Panc1 (cell line): ENCODE measurements around the gene SLC2A11. TPM values are rescaled to one million over a fixed set of nuclear protein-coding genes. Genes with fewer than 3 reads are reported as not detected.

Experiments
- ATAC-seq: fragments of 200-7000 bp; cut with Tn5 transposase; 2 replicates; pipeline ENCODE4 v1.9.1; 2020; ENCODE audit warnings: mild to moderate bottlenecking, moderate library complexity
- BruUV-seq: library from RNA; stranded (reverse); fragments of 400-500 nt; replicated peaks from 2 replicates; lab custom pipeline; 2021; lab: Mats Ljungman, UMichigan
- CTCF ChIA-PET: fragments of 300-600 bp; sonication (Branson Sonifier 250); formaldehyde crosslinking; loops from one replicate; lab custom pipeline; 2022; ENCODE audit warnings: antibody characterized with exemption; lab: Charles Lee
- POLR2A ChIA-PET: fragments of 300-600 bp; sonication (Branson Sonifier 250); formaldehyde crosslinking; loops from one replicate; lab custom pipeline; 2022; ENCODE audit warnings: antibody characterized with exemption; lab: Charles Lee
- DNase-seq: peaks from one replicate; pipeline ENCODE4 v3.0.0-alpha.2; 2010; ENCODE audit warnings: low read depth, low spot score
- H3K27ac ChIP-seq: 2 replicates; pipeline ENCODE4 v1.5.1; 2011; ENCODE audit warnings: mild to moderate bottlenecking, low read length, inconsistent platforms
- H3K27me3 ChIP-seq: fragments of 200-500 bp; sonication (Bioruptor generic); 2 replicates; pipeline ENCODE4 v1.6.0; 2014; ENCODE audit warnings: low read length, inconsistent platforms; ENCODE audit not compliant: control insufficient read depth, insufficient read depth
- H3K36me3 ChIP-seq: fragments of 200-500 bp; sonication (Bioruptor generic); 2 replicates; pipeline ENCODE4 v1.5.1; 2014; ENCODE audit warnings: inconsistent platforms, mild to moderate bottlenecking, low read length, moderate library complexity; ENCODE audit not compliant: control insufficient read depth, insufficient read depth
- H3K4me1 ChIP-seq: 2 replicates; pipeline ENCODE4 v1.5.1; 2011; ENCODE audit warnings: inconsistent platforms, mild to moderate bottlenecking, low read length, moderate library complexity; ENCODE audit not compliant: control insufficient read depth, insufficient read depth
- H3K4me3 ChIP-seq, 2 experiments: 2 replicates each; pipeline ENCODE4 v1.5.1; 2011 to 2012; ENCODE audit warnings: low read depth in 2 of 2, low read length in 2 of 2, mild to moderate bottlenecking in 2 of 2, inconsistent platforms in 1 of 2, moderate library complexity in 1 of 2
- H3K9me3 ChIP-seq: fragments of 200-500 bp; sonication (Bioruptor generic); 2 replicates; pipeline ENCODE4 v1.5.1; 2014; ENCODE audit warnings: low read depth, mild to moderate bottlenecking, inconsistent platforms, low read length, moderate library complexity; ENCODE audit not compliant: control insufficient read depth, insufficient read depth
- POLR2AphosphoS5 ChIP-seq: IDR thresholded peaks from 2 replicates; pipeline ENCODE4 v1.6.1; 2012; ENCODE audit warnings: mild to moderate bottlenecking, low read depth, low read length, moderate library complexity
- SIN3A ChIP-seq: IDR thresholded peaks from 2 replicates; pipeline ENCODE4 v1.6.1; 2012; ENCODE audit warnings: low read depth, mild to moderate bottlenecking, low read length, moderate library complexity, borderline replicate concordance; ENCODE audit not compliant: insufficient read depth
- TCF7L2 ChIP-seq: IDR thresholded peaks from 2 replicates; pipeline ENCODE4 v1.6.1; 2011; ENCODE audit warnings: mild to moderate bottlenecking, low read depth, low read length, inconsistent platforms
- in situ Hi-C: cut with HindIII; loops from 2 replicates; pipeline ENCODE4 v1.10.0; 2016; ENCODE audit warnings: low sequenced_read_pairs, low pct_unique_long_range_greater_than_20kb
- intact Hi-C: fragments of 100-400 bp; cut with micrococcal nuclease; formaldehyde crosslinking; loops from one replicate; pipeline ENCODE4 v1.10.0; 2022; ENCODE audit not compliant: unreplicated experiment
- total RNA-seq: library from RNA; stranded (reverse); gene quantifications from one replicate; pipeline ENCODE4 v1.2.1, GENCODE V29; 2021; ENCODE audit not compliant: unreplicated experiment
- TF ChIP-seq, protein P1 (sequence below), 2 experiments: IDR thresholded peaks; 2 replicates each; pipeline ENCODE4 v1.6.1; 2011 to 2012; ENCODE audit warnings: low read depth in 2 of 2, control low read depth in 1 of 2, low read length in 1 of 2, mild to moderate bottlenecking in 1 of 2, moderate library complexity in 1 of 2; ENCODE audit not compliant: insufficient read depth in 1 of 2
- TF ChIP-seq, protein P2 (sequence below): fragments of 450-650 bp; IDR thresholded peaks from 2 replicates; pipeline ENCODE4 v1.5.1; 2017; ENCODE audit warnings: mild to moderate bottlenecking

Gene SLC2A11
- total RNA-seq, 1 experiment from 2014 or later, result 33.8 TPM

GRCh38 chr22:23847310-23847920, 10.3 kb upstream of the SLC2A11 start:
- Histone ChIP-seq H3K27ac (no peak overlapping the region), H3K4me3 (no peak overlapping the region), H3K9me3 (no peaks in the 10 kb centered on the region), H3K36me3 (no peaks in the 10 kb centered on the region), H3K27me3 (no peaks in the 10 kb centered on the region), H3K4me1 (no peaks in the 10 kb centered on the region; the same call in none of the 2 replicates)
- ATAC-seq (no peak), DNase-seq (no peak)
- POLR2A ChIA-PET, result no interaction called here
- no peak for TF ChIP-seq TCF7L2
- no peak for TF ChIP-seq SIN3A
- TF ChIP-seq, protein P1, sequence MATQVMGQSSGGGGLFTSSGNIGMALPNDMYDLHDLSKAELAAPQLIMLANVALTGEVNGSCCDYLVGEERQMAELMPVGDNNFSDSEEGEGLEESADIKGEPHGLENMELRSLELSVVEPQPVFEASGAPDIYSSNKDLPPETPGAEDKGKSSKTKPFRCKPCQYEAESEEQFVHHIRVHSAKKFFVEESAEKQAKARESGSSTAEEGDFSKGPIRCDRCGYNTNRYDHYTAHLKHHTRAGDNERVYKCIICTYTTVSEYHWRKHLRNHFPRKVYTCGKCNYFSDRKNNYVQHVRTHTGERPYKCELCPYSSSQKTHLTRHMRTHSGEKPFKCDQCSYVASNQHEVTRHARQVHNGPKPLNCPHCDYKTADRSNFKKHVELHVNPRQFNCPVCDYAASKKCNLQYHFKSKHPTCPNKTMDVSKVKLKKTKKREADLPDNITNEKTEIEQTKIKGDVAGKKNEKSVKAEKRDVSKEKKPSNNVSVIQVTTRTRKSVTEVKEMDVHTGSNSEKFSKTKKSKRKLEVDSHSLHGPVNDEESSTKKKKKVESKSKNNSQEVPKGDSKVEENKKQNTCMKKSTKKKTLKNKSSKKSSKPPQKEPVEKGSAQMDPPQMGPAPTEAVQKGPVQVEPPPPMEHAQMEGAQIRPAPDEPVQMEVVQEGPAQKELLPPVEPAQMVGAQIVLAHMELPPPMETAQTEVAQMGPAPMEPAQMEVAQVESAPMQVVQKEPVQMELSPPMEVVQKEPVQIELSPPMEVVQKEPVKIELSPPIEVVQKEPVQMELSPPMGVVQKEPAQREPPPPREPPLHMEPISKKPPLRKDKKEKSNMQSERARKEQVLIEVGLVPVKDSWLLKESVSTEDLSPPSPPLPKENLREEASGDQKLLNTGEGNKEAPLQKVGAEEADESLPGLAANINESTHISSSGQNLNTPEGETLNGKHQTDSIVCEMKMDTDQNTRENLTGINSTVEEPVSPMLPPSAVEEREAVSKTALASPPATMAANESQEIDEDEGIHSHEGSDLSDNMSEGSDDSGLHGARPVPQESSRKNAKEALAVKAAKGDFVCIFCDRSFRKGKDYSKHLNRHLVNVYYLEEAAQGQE (IDR thresholded peaks at IDR 0.05; ENCODE audit: insufficient read depth in 1 of 2, low read depth in 2 of 2, low read length in 1 of 2), result no peak
- TF ChIP-seq, protein P2, sequence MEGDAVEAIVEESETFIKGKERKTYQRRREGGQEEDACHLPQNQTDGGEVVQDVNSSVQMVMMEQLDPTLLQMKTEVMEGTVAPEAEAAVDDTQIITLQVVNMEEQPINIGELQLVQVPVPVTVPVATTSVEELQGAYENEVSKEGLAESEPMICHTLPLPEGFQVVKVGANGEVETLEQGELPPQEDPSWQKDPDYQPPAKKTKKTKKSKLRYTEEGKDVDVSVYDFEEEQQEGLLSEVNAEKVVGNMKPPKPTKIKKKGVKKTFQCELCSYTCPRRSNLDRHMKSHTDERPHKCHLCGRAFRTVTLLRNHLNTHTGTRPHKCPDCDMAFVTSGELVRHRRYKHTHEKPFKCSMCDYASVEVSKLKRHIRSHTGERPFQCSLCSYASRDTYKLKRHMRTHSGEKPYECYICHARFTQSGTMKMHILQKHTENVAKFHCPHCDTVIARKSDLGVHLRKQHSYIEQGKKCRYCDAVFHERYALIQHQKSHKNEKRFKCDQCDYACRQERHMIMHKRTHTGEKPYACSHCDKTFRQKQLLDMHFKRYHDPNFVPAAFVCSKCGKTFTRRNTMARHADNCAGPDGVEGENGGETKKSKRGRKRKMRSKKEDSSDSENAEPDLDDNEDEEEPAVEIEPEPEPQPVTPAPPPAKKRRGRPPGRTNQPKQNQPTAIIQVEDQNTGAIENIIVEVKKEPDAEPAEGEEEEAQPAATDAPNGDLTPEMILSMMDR, result no peak
- TF ChIP-seq POLR2AphosphoS5, result no peak
- intact Hi-C loops (loop anchor here (10.0 kb wide), 2 partner anchors 73 to 223 kb away; partner anchors contain the start of gene MMP11), in situ Hi-C loops (no loop called here)
- CTCF ChIA-PET, result interaction anchor here (0.8 kb wide), 1 partner anchor 78 kb away, joined by 3 read pairs; no protein-coding TSS in a partner anchor
- no TSS peak for BruUV-seq

DNA sequence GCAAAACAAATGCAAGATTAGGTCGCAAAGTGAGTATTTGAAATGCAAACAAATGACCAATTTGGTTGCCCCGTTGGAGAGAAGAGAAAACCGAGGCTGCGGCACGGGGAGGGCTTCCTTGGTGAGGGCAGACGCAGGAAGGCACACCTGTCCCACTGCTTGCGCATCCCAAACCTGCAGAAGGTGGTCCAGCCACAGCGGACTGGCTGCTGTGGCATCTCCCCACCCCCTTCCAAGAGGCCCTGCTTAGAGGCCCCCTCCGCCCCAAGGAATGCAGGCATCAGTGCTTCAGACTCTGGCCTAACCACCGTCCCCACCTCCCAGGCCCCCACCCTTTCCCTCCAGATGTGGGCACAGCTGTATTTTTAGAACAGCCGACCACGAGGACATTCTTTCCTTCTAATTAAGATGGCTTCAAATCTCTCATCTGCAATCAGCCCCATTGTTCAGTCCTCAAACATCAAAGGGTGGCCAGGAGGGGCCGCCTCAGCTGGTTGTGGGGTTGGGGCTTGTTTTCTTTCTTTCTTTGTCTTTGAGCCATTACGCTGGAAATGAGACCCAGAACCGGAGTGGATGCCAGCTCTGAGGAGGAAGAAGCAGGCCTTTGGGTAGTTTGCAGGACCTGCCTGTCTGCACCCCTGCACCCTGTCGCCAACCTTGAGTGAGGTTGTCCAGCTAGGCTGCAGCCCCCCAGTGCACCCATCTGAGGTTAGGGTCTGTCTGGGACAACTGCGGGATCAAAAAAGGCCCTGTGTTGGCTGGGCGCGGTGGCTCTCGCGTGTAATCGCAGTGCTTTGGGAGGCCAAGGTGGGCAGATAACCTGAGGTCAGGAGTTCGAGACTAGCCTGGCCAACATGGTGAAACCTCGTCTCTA, 9.4 kb upstream of the SLC2A11 start:
- no TSS peak for BruUV-seq
- DNase-seq (no peak), ATAC-seq (no peak)
- ChIA-PET CTCF (interaction anchor here (0.8 kb wide), 1 partner anchor 79 kb away, joined by 3 read pairs; no protein-coding TSS in a partner anchor), POLR2A (no interaction called here)
- H3K4me1 ChIP-seq, result no peaks in the 10 kb centered on the region; the same call in none of the 2 replicates
- H3K36me3 ChIP-seq, result no peaks in the 10 kb centered on the region
- H3K9me3 ChIP-seq, result no peaks in the 10 kb centered on the region
- intact Hi-C loops (loop anchor here (10.0 kb wide), 2 partner anchors 73 to 223 kb away; partner anchors contain the start of gene MMP11), in situ Hi-C loops (no loop called here)
- H3K27me3 ChIP-seq, result no peaks in the 10 kb centered on the region
- H3K4me3 ChIP-seq, result no peak overlapping the region
- TF ChIP-seq, protein P2, result no peak
- TF ChIP-seq POLR2AphosphoS5, result no peak
- TF ChIP-seq SIN3A, result no peak
- TF ChIP-seq TCF7L2, result no peak
- TF ChIP-seq, protein P1 (IDR thresholded peaks at IDR 0.05; ENCODE audit: insufficient read depth in 1 of 2, low read depth in 2 of 2, low read length in 1 of 2), result no peak
- H3K27ac ChIP-seq, result no peak overlapping the region
